Activated CD4-positive, alpha-beta T cell treated with anti-CD3 and anti-CD28 coated beads for 1 hour (primary cell): ENCODE data around the gene ABCA9.

Experiments
- DNase-seq: peaks from one replicate; pipeline ENCODE4 v3.0.0-alpha.2; 2020

ABCA9 gene

GRCh38 chr17:69064476-69064875 is 3.7 kb upstream of the ABCA9 start:
- no peak for DNase-seq

- DNase-seq, result no peak
Observed at GRCh38 chr17:69064001-69064400, 3.3 kb upstream of the ABCA9 start.

DNA sequence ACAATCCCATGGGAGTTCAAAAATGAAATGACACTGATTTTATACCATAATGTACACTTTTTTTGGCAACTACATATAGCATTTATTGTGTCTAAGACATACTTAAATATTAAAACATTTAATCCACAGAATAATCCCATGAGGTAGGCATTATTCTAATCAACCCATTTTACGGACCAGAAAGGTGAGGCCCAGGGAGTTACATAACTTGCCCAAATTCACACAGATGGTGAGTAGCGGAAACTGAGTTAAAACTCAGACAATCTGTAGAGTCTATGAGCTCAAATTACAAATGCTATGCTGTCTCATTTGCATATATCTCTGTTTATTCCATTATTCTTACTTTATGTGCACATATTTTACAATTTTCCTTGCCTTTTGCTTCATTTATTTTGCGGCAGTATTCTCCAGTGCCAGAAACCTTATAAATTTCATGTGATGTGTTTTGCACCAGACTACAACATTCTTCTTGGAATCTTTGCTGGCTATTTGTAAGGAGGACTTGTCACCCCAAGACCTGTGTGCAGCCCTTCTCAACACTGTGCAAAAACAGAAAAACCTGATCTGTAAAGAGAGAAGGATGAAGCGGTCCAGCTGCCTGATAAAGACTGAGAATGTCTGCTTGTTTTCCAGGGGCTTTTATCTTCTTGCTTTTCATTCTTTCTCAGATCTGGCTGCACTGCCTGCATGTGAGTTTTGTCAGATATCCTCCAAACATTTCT is 2.3 kb upstream of the ABCA9 start:
- DNase-seq, result no peak

- no peak for DNase-seq
Observed at GRCh38 chr17:69061721-69062556, 1.2 kb upstream of the ABCA9 start.

DNA sequence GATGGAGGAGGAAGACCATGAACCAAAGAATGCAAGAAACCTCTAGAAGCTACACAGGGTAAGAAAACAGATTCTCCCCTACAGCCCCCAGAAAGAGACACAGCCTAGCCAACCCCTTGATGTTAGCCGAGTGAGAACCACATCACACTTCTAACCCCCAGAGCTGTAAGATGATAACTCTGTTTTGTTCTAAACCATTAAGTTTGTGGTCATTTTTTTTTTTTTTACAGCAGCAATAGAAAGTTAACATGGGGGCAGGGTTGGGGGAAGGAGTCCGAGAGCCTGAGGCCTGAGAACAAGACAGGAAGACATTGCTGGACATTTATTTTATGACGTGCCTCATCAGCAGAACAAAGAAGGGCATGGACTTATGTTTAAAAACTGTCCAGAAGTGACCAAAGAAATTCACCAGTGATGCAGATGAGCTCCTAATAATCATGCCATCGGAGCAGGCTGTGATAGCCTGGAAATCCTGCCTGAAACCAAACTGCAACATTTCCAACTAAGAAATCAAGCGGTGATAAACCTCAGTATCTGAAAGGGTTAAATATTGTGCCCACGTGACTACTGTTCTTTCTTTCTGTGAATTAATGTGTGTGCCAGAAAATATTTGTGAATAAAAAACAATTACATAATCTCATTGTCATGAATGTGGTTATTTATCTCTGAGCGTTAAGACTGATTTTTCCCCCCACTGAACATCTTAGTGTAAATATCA is 1.1 kb downstream of the ABCA9 start:
- no peak for DNase-seq

GRCh38 chr17:69058165-69058564 is 2.6 kb downstream of the ABCA9 start:
- DNase-seq, result no peak

DNA sequence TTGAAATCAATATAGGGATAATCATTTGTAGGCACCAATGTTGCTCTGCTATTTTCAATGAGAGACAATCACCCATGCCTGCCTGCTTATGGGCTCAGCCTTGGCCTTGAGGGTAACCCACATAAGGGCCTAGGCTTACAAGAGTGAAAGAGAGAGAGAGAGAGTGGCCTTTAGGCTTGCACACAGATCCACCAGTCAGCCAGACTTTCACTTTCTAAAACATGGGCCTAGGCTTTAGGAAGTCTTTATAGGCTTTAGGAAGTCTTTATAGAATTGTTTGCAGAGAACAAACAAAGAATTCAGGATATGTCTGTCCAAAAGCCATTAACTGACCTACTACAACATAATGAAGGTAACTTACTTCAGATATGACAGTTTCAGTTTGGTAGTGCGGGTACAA is 3.4 kb downstream of the ABCA9 start:
- no peak for DNase-seq

DNA sequence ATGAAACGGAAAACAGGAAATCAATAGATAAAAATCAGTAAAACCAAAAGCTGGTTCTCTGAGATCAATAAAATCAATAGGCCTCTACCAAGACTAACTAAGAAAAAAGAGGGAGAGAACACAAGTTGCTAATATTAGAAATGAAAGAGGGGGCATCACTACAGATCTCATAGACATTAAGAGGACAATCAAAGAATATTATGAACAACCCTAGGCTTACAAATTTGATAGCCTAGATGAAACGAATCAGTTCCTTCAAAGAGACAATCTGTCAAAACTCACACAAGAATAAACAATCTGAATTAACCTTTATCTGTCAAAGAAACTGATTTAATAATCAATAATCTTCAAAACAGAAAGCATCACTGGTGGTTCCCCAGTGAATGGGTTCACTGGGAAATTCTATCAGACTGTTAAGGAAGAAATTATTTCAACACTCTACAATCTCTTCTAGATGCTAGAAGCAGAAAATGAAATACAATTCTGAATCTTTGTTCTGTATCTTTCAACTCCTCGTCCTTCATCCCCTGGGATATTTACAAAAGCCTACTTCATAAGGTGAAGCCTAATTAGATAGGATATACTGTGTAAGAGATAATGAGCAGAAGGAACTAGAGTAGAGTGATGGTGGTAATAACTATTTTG is 4.4 kb downstream of the ABCA9 start:
- DNase-seq, result no peak

GRCh38 chr17:69055334-69055733 is 5.4 kb downstream of the ABCA9 start:
- DNase-seq, result no peak

GRCh38 chr17:69050999-69051775 is 9.5 kb downstream of the ABCA9 start:
- DNase-seq, result no peak

DNA sequence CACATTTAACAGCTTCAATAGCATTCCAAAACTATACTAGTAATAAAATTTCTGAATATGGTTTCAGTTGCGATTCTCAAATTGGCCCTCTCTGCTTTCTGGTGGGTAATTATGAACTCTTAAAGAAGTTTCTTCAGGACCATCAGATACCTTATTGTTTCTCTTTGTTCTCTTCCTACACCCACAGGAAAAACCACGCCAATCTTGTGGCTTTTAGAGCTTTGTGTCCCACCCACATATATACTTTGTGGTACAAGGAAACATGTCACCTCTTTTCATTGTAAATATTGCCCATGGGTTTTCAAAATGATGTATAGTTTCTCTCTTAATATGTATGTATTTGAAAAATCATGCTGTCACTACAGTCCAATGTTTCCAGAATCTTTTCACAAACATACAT is 12.1 kb downstream of the ABCA9 start:
- no peak for DNase-seq

GRCh38 chr17:69047368-69048263 is 13.1 kb downstream of the ABCA9 start:
- DNase-seq, result no peak

GRCh38 chr17:69046121-69046807 is 14.5 kb downstream of the ABCA9 start:
- no peak for DNase-seq

- DNase-seq, result no peak
Observed at GRCh38 chr17:69045646-69046045, 15.1 kb downstream of the ABCA9 start.

- no peak for DNase-seq
Observed at GRCh38 chr17:69044371-69044770, 16.4 kb downstream of the ABCA9 start.

DNA sequence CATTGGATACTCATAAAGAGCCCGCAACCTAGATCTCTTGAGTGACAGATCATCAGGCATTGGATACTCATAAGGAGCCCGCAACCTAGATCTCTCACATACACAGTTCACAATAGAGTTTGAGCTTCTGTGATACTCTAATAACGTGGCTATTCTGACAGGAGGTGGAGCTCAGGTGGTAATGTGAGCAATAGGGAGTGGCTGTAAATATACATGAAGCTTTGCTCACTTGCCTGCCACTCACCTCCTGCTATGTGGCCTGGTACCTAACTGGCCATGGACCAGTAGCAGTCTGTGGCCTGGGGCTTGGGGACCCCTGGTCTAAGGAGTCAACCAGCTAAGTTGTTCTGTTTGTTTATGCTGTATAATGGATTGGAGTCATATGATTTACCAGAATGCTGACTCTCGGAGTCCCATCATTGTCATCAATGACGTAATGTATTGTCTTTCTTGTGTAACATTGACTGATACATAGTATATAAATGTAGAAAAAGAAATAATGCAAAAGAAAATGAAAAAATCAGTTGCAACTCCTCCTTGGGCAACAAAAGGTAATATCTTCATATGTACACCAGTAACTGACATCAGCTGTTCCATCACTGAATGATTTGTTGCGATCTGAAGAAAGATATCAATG is 17.5 kb downstream of the ABCA9 start:
- no peak for DNase-seq

DNA sequence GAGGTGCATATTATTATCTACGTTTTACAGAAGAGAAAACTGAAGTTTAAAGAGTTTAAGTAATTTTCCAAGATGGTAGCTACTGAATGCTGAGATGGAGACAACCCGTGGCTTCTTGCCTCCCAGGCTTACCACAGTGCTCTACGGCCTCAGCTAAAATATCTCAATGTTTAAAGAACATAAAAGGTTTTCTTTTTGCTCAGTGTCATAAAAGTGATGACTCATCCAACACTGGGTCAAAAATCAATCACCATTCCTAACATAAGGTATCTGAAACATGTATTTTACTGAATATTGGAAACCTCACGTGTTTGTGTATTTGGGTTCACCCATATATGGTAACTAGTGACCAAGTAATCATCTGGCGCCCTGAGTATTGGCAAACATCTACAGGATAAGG is 18.4 kb downstream of the ABCA9 start:
- no peak for DNase-seq

DNA sequence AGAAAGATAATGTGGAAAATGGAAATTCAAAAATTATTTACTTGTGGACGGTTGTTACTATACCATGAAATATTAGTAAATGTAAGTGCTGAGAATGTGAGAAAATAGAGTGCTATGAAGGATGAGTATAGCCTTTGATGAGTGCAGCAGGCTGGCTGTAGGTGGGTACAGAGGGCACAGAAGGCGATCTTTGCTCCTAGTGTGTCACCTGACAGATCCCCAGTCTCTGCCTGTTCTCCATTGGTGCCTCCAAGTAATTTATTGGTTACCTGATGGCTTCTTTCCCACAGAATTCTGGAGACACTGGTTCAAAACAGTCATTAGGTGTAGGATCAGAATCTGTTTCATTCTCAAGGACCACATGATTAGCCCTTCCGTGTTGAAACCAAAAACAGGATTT is 28.9 kb downstream of the ABCA9 start:
- no peak for DNase-seq

GRCh38 chr17:69030169-69030568 is 30.6 kb downstream of the ABCA9 start:
- DNase-seq, result no peak

DNA sequence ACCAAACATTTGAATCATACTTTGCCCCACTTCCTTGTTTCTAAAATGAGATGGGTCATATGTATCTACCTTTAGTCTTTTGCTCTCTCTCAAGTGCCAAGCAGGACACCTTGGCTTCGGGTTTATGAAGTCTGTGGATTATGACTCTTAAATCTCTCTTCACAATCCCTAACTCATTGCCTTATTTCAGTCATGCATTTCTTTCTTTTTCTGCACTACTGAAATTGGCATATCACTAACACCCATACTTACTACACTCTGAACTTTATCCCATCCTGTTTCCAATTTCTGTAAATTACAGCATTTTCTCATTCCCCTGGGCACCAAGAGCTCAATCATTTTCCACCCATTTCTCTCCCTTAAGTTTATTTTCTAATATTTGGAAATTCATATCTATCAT is 42.0 kb downstream of the ABCA9 start:
- no peak for DNase-seq
